Activated gamma-delta T cell (primary cell): ENCODE results near the gene EDAR.

Source experiments
- DNase-seq: peaks from one replicate; lab custom pipeline; 2025; lab: John Stamatoyannopoulos, UW

EDAR gene

DNA sequence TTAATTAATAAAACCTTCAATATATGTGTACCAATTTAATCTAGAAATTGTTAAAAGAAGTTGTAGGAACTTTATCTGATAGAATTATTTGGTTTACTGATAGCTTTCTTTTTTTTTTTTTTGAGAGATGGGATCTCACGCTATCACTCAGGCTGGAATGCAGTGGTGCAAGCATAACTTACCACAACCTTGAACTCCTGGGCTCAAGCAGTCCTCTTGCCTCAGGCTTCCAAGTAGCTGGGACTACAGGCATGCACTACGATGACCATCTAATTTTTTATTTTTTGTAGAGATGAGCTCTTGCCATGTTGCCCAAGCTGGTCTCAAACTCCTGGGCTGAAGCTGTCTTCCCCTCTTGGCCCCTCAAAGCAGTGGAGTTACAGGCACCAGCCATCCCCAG lies 135.6 kb downstream of the EDAR start:
- DNase-seq = no peak

DNA sequence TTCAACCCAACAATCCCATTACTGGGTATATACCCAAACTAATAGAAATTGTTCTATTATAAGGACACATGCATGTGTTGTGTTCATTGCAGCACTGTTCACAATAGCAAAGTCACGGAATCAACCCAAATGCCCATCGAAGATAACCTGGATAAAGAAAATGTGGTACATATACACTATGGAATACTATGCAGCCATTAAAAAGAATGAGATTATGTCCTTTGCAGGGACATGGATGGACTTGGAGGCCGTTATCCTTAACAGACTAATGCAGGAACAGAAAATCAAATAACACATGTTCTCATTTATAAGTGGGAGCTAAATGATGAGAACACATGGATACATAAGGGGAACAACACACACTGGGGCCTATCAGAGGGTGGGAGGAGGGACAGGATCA lies 136.6 kb downstream of the EDAR start:
- no peak for DNase-seq

GRCh38 chr2:108847000-108847399 lies 142.0 kb downstream of the EDAR start:
- no peak for DNase-seq

GRCh38 chr2:108845923-108846322 lies 143.1 kb downstream of the EDAR start:
- DNase-seq = no peak
